ENCODE results near the gene L3MBTL4.
"Not testable (repeated sequence)": the region's sequence is repeated elsewhere in the genome, so short reads cannot be mapped to it uniquely, and the experiment has no call there.

GRCh38 chr18:6072423-6072822 is 342.3 kb downstream of the L3MBTL4 start:
- not testable (repeated sequence) for TF ChIP-seq CTCF, POLR2A (IDR thresholded peaks at IDR 0.05)

All from adrenal gland (tissue), 5 donors.